Esophagus squamous epithelium (tissue), 5 donors: Measurements from ENCODE around the gene ERC2. TPM values are rescaled to one million over a fixed set of nuclear protein-coding genes. Genes with fewer than 3 reads are reported as not detected.

ENCODE experiments used
- DNase-seq: peaks from one replicate; lab custom pipeline; 2025; lab: John Stamatoyannopoulos, UW
- H3K27ac ChIP-seq, 4 donors: fragments of 200-600 bp; sonication (generic); one replicate each; pipeline ENCODE4 v1.5.1; 2016 to 2019; ENCODE audit warnings: mild to moderate bottlenecking in 1 of 4
- H3K27me3 ChIP-seq, 4 donors: fragments of 200-600 bp; sonication (generic); 1 replicate in 3 of 4; 2 replicates in 1 of 4; pipeline versions ENCODE4 v1.5.1 to v1.6.0; 2017 to 2021; ENCODE audit warnings: antibody characterized with exemption in 1 of 4
- H3K36me3 ChIP-seq, 3 donors: fragments of 200-600 bp; sonication (generic); one replicate each; pipeline ENCODE4 v1.5.1; 2016 to 2019
- H3K4me1 ChIP-seq, 3 donors: fragments of 200-600 bp; sonication (generic); one replicate each; pipeline ENCODE4 v1.5.1; 2017 to 2019
- H3K4me3 ChIP-seq, 4 donors: fragments of 200-600 bp; sonication (generic); 1 replicate in 3 of 4; 2 replicates in 1 of 4; pipeline ENCODE4 v1.5.1; 2016 to 2019; ENCODE audit warnings: mild to moderate bottlenecking in 2 of 4, moderate library complexity in 1 of 4
- H3K9me3 ChIP-seq, 3 donors: fragments of 200-600 bp; sonication (generic); one replicate each; pipeline ENCODE4 v1.5.1; 2016 to 2019
- POLR2A ChIP-seq, 4 donors: fragments of 450-650 bp; IDR thresholded peaks; one replicate each; pipeline ENCODE4 v1.6.1; 2017; ENCODE audit warnings: antibody characterized with exemption in 4 of 4, mild to moderate bottlenecking in 4 of 4, moderate library complexity in 3 of 4
- WGBS, 2 donors: methylation state at CpG; one replicate each; pipeline ENCODE4 v1.1.5; 2018; 5-methylcytosine and 5-hydroxymethylcytosine counted together
- intact Hi-C: fragments of 100-400 bp; cut with DNase I; formaldehyde crosslinking; loops from one replicate; pipeline ENCODE4 v1.15.0; 2022
- total RNA-seq, 4 donors: library from RNA; depleted of rRNA; stranded (reverse); fragments of >200 nt; gene quantifications; one replicate each; pipeline ENCODE4 v1.1.0, GENCODE V29; 2016
- TF ChIP-seq, protein P1 (sequence below), 6 experiments: fragments of 450-650 bp in 4 of 6; fragments of 200-600 bp in 2 of 6; sonication (generic) in 2 of 6; IDR thresholded peaks; one replicate each; pipeline ENCODE4 v1.5.1; 2016 to 2019; ENCODE audit warnings: antibody characterized with exemption in 6 of 6, mild to moderate bottlenecking in 4 of 6, moderate library complexity in 4 of 6
- donor health status: DM: yes; HTN: yes; CAD: no.

ERC2 gene
- total RNA-seq, 4 donors from 2014 or later: 0.12 to 1.9 (median 0.86) TPM

DNA sequence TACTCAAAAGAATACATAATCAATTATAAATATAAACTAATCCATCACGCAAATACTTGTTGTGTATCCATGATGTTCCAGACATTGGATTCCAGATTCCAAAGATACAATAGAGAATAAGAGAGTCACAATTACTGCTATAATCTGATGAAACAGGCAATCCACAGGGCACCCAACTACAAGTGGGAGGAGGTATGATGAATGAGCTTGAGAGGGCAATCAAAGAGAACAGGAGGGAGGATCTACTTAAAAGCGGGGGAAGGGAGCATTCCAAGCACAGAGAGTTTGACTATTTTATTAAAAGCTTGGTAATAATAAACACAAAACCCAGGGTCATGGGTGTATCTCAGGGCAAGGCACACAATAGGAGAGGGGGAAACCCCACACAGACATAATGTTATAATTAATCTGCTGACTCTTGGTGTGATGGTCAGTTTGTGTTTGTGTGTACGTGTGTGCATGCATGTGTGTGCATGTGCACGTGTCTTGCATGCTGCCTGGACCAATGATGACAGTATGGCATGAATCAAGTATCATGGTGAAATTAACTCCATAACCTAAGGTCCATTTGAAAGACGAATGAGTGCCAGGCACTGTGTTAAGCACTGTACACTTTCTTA, 655.8 kb downstream of the ERC2 start:
- no peak for DNase-seq
- no peaks in the 10 kb centered on the region for H3K36me3 ChIP-seq
- intact Hi-C loops: no loop called here
- no peaks in the 10 kb centered on the region for H3K4me1 ChIP-seq
- no peak overlapping the region for H3K4me3 ChIP-seq
- H3K27me3 ChIP-seq: no peaks in the 10 kb centered on the region
- TF ChIP-seq, protein P1, sequence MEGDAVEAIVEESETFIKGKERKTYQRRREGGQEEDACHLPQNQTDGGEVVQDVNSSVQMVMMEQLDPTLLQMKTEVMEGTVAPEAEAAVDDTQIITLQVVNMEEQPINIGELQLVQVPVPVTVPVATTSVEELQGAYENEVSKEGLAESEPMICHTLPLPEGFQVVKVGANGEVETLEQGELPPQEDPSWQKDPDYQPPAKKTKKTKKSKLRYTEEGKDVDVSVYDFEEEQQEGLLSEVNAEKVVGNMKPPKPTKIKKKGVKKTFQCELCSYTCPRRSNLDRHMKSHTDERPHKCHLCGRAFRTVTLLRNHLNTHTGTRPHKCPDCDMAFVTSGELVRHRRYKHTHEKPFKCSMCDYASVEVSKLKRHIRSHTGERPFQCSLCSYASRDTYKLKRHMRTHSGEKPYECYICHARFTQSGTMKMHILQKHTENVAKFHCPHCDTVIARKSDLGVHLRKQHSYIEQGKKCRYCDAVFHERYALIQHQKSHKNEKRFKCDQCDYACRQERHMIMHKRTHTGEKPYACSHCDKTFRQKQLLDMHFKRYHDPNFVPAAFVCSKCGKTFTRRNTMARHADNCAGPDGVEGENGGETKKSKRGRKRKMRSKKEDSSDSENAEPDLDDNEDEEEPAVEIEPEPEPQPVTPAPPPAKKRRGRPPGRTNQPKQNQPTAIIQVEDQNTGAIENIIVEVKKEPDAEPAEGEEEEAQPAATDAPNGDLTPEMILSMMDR (IDR thresholded peaks at IDR 0.05): no peak
- no peak for TF ChIP-seq POLR2A (IDR thresholded peaks at IDR 0.05)
- WGBS, 2 donors: 51 to 73% methylated on average over 5 of the region's 5 CpGs
- no peaks in the 10 kb centered on the region for H3K9me3 ChIP-seq
- no peak overlapping the region for H3K27ac ChIP-seq

- DNase-seq: no peak
- no peak overlapping the region for H3K27ac ChIP-seq
- H3K4me1 ChIP-seq: no peaks in the 10 kb centered on the region
- no peaks in the 10 kb centered on the region for H3K27me3 ChIP-seq
- intact Hi-C loops: no loop called here
- 90 to 92% methylated on average over 1 of the region's 1 CpG for WGBS, 2 donors
- no peak overlapping the region for H3K4me3 ChIP-seq
- H3K36me3 ChIP-seq: no peaks in the 10 kb centered on the region
- no peaks in the 10 kb centered on the region for H3K9me3 ChIP-seq
- no peak for TF ChIP-seq POLR2A (IDR thresholded peaks at IDR 0.05)
- TF ChIP-seq, protein P1 (IDR thresholded peaks at IDR 0.05): no peak
These were observed 661.1 kb downstream of the ERC2 start for GRCh38 chr3:55807210-55807609.

- 60 to 100% methylated on average over 1 to 2 of the region's 2 CpGs for WGBS, 2 donors
- no peak for DNase-seq
- no peak for TF ChIP-seq POLR2A (IDR thresholded peaks at IDR 0.05)
- TF ChIP-seq, protein P1 (IDR thresholded peaks at IDR 0.05): no peak
- Histone ChIP-seq H3K4me1 (no peaks in the 10 kb centered on the region), H3K27me3 (no peaks in the 10 kb centered on the region), H3K27ac (no peak overlapping the region), H3K4me3 (no peak overlapping the region), H3K36me3 (no peaks in the 10 kb centered on the region), H3K9me3 (no peaks in the 10 kb centered on the region)
- intact Hi-C loops: no loop called here
These were observed 663.1 kb downstream of the ERC2 start for GRCh38 chr3:55805169-55805568.

- Histone ChIP-seq H3K9me3 (no peaks in the 10 kb centered on the region), H3K36me3 (no peaks in the 10 kb centered on the region), H3K4me3 (no peak overlapping the region), H3K27me3 (no peaks in the 10 kb centered on the region), H3K27ac (no peak overlapping the region), H3K4me1 (no peaks in the 10 kb centered on the region)
- TF ChIP-seq, protein P1 (IDR thresholded peaks at IDR 0.05): no peak
- no peak for TF ChIP-seq POLR2A (IDR thresholded peaks at IDR 0.05)
- intact Hi-C loops: no loop called here
- DNase-seq: no peak
- WGBS, 2 donors: 78 to 82% methylated on average over 6 to 7 of the region's 7 CpGs
These were observed 663.8 kb downstream of the ERC2 start for GRCh38 chr3:55804170-55805095.

- Histone ChIP-seq H3K9me3 (no peaks in the 10 kb centered on the region), H3K4me1 (no peaks in the 10 kb centered on the region), H3K27ac (no peak overlapping the region), H3K27me3 (no peaks in the 10 kb centered on the region), H3K36me3 (no peaks in the 10 kb centered on the region), H3K4me3 (no peak overlapping the region)
- DNase-seq: no peak
- TF ChIP-seq, protein P1 (IDR thresholded peaks at IDR 0.05): no peak
- TF ChIP-seq POLR2A (IDR thresholded peaks at IDR 0.05): no peak
- 71 to 84% methylated on average over 4 of the region's 4 CpGs for WGBS, 2 donors
- intact Hi-C loops: no loop called here
These were observed 665.5 kb downstream of the ERC2 start for GRCh38 chr3:55802816-55803215.
